Stimulated activated CD8-positive, alpha-beta memory T cell treated with anti-CD3 and anti-CD28 coated beads, Interleukin-4, amount 100 ng/mL, for 1 hour (primary cell): Measurements from ENCODE around the gene ABHD10.

Experiments
- DNase-seq, 2 donors: peaks; one replicate each; pipeline ENCODE4 v3.0.0-alpha.2; 2020; ENCODE audit warnings: low read depth in 2 of 2, low spot score in 1 of 2

Gene ABHD10

GRCh38 chr3:112000367-112000771 lies 21.5 kb downstream of the ABHD10 start:
- DNase-seq, result no peak

- no peak for DNase-seq
Observed at GRCh38 chr3:112000966-112001365, 22.1 kb downstream of the ABHD10 start.

GRCh38 chr3:112001526-112001925 lies 22.7 kb downstream of the ABHD10 start:
- DNase-seq, result no peak

- DNase-seq, result no peak
Observed at GRCh38 chr3:112002096-112002971, 23.5 kb downstream of the ABHD10 start.

GRCh38 chr3:112003321-112004080 lies 24.7 kb downstream of the ABHD10 start:
- DNase-seq, result no peak

- DNase-seq, result no peak
Observed at GRCh38 chr3:112004187-112004586, 25.4 kb downstream of the ABHD10 start.

GRCh38 chr3:112004669-112005068 lies 25.8 kb downstream of the ABHD10 start:
- DNase-seq, result no peak

GRCh38 chr3:112005091-112005672 lies 26.4 kb downstream of the ABHD10 start:
- no peak for DNase-seq

- DNase-seq, result no peak
Observed at GRCh38 chr3:112007633-112008032, 28.8 kb downstream of the ABHD10 start.

- no peak for DNase-seq
Observed at GRCh38 chr3:112009670-112010069, 30.8 kb downstream of the ABHD10 start.

GRCh38 chr3:112010636-112011035 lies 31.8 kb downstream of the ABHD10 start:
- no peak for DNase-seq

- DNase-seq, result no peak
Observed at GRCh38 chr3:112011376-112011940, 32.6 kb downstream of the ABHD10 start.

GRCh38 chr3:112012205-112012992 lies 33.6 kb downstream of the ABHD10 start:
- no peak for DNase-seq

GRCh38 chr3:112013058-112013783 lies 34.4 kb downstream of the ABHD10 start:
- DNase-seq, result peak in 1 of 2 donors; percentile 21

- no peak for DNase-seq
Observed at GRCh38 chr3:112013784-112014143, 34.9 kb downstream of the ABHD10 start.

GRCh38 chr3:112017091-112017490 lies 38.3 kb downstream of the ABHD10 start:
- DNase-seq, result no peak

- DNase-seq, result no peak
Observed at GRCh38 chr3:112018712-112019111, 39.9 kb downstream of the ABHD10 start.

GRCh38 chr3:112019716-112020115 lies 40.9 kb downstream of the ABHD10 start:
- no peak for DNase-seq

GRCh38 chr3:112020674-112021085 lies 41.9 kb downstream of the ABHD10 start:
- DNase-seq, result no peak

- no peak for DNase-seq
Observed at GRCh38 chr3:112027142-112027541, 48.3 kb downstream of the ABHD10 start.
